WTC11 (cell line): ENCODE data around the gene C6orf141.

Source experiments
- FOXP1 ChIP-seq: sonication (generic); formaldehyde crosslinking; IDR thresholded peaks from 2 replicates; pipeline ENCODE4 v1.8.0; 2022; ENCODE audit warnings: missing genetic modification reagents, mild to moderate bottlenecking, moderate library complexity, borderline replicate concordance
- GABPB1 ChIP-seq: sonication (generic); formaldehyde crosslinking; IDR thresholded peaks from 2 replicates; pipeline ENCODE4 v1.8.1; 2023; ENCODE audit warnings: mild to moderate bottlenecking, missing genetic modification reagents
- NFYB ChIP-seq: sonication (generic); formaldehyde crosslinking; conservative IDR thresholded peaks from 2 replicates; pipeline ENCODE4 v1.8.0; 2022; ENCODE audit warnings: low read depth, missing genetic modification reagents
- TCF7 ChIP-seq: sonication (generic); formaldehyde crosslinking; IDR thresholded peaks from 2 replicates; pipeline ENCODE4 v1.8.0; 2022; ENCODE audit warnings: mild to moderate bottlenecking, low read depth, missing genetic modification reagents, moderate library complexity
- ZNF138 ChIP-seq: sonication (generic); formaldehyde crosslinking; conservative IDR thresholded peaks from 2 replicates; pipeline ENCODE4 v1.8.1; 2022; ENCODE audit warnings: mild to moderate bottlenecking, moderate library complexity, missing genetic modification reagents
- ZNF232 ChIP-seq: sonication (generic); formaldehyde crosslinking; IDR thresholded peaks from 2 replicates; pipeline ENCODE4 v1.8.0; 2022; ENCODE audit warnings: mild to moderate bottlenecking, missing genetic modification reagents
- ZNF423 ChIP-seq: fragments of 250-450 bp; sonication (Bioruptor Pico); IDR thresholded peaks from 2 replicates; pipeline ENCODE4 v2.1.2; 2022; ENCODE audit warnings: mild to moderate bottlenecking, moderate library complexity
- TF ChIP-seq, protein P1 (sequence below): fragments of 200-600 bp; IDR thresholded peaks from 2 replicates; pipeline ENCODE4 v1.8.0; 2022; ENCODE audit warnings: antibody characterized with exemption
- TF ChIP-seq, protein P2 (sequence below): fragments of 250-450 bp; sonication (Bioruptor Pico); IDR thresholded peaks from 2 replicates; pipeline ENCODE4 v1.9.0; 2021; ENCODE audit warnings: moderate library complexity, mild to moderate bottlenecking, inconsistent platforms, borderline replicate concordance
- TF ChIP-seq, protein P3 (sequence below): sonication (generic); formaldehyde crosslinking; IDR thresholded peaks from 2 replicates; pipeline ENCODE4 v1.8.0; 2022; ENCODE audit warnings: mild to moderate bottlenecking, missing genetic modification reagents
- TF ChIP-seq, protein P4 (sequence below): sonication (generic); formaldehyde crosslinking; IDR thresholded peaks from 2 replicates; pipeline ENCODE4 v1.8.0; 2022; ENCODE audit warnings: mild to moderate bottlenecking, missing genetic modification reagents
- TF ChIP-seq, protein P5 (sequence below): sonication (generic); formaldehyde crosslinking; IDR thresholded peaks from 2 replicates; pipeline ENCODE4 v1.8.1; 2023; ENCODE audit warnings: mild to moderate bottlenecking, missing genetic modification reagents
- TF ChIP-seq, protein P6 (sequence below): sonication (generic); formaldehyde crosslinking; IDR thresholded peaks from 2 replicates; pipeline ENCODE4 v1.8.1; 2022; ENCODE audit warnings: missing genetic modification reagents, borderline replicate concordance

DNA sequence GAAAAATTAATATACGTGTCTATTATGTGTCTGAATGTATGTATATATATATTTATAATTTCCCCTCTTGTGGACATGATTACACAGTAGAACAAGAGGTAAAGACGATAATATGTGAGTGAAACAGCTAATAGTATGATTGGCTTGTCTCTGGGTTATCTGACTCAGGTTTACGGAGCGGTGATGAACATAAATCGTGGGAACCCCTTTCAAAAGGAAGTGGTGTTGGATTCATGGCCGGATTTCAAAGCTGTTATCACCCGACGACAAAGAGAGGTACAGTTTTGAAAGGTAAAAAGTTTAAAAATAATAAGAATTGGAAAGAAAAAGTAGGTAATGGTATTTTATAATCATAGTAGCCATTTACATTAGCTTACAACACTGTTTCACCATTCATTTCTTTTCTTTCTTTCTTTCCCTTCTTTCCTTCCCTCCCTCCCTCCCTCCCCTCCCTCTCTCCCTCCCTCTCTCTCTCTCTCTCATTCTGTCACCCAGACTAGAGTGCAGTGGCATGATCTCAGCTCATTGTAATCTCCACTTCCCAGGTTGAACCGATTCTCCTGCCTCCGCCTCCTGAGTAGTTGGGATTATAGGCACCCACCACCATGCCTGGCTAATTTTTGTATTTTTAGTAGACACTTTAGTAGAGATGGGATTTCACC is 34.9 kb upstream of the C6orf141 start:
- TF ChIP-seq, protein P1, sequence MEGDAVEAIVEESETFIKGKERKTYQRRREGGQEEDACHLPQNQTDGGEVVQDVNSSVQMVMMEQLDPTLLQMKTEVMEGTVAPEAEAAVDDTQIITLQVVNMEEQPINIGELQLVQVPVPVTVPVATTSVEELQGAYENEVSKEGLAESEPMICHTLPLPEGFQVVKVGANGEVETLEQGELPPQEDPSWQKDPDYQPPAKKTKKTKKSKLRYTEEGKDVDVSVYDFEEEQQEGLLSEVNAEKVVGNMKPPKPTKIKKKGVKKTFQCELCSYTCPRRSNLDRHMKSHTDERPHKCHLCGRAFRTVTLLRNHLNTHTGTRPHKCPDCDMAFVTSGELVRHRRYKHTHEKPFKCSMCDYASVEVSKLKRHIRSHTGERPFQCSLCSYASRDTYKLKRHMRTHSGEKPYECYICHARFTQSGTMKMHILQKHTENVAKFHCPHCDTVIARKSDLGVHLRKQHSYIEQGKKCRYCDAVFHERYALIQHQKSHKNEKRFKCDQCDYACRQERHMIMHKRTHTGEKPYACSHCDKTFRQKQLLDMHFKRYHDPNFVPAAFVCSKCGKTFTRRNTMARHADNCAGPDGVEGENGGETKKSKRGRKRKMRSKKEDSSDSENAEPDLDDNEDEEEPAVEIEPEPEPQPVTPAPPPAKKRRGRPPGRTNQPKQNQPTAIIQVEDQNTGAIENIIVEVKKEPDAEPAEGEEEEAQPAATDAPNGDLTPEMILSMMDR = no peak
- TF ChIP-seq FOXP1 (CRISPR knock-in tag) (no peak), ZNF232 (CRISPR knock-in tag) (no peak), NFYB (CRISPR knock-in tag) (no peak), ZNF138 (CRISPR knock-in tag) (no peak), GABPB1 (no peak), ZNF423 (CRISPR knock-in tag) (no peak), TCF7 (CRISPR knock-in tag) (no peak)
- TF ChIP-seq, protein P2, sequence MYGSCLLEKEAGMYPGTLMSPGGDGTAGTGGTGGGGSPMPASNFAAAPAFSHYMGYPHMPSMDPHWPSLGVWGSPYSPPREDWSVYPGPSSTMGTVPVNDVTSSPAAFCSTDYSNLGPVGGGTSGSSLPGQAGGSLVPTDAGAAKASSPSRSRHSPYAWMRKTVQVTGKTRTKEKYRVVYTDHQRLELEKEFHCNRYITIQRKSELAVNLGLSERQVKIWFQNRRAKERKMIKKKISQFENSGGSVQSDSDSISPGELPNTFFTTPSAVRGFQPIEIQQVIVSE (CRISPR knock-in tag) = no peak
- TF ChIP-seq, protein P3, sequence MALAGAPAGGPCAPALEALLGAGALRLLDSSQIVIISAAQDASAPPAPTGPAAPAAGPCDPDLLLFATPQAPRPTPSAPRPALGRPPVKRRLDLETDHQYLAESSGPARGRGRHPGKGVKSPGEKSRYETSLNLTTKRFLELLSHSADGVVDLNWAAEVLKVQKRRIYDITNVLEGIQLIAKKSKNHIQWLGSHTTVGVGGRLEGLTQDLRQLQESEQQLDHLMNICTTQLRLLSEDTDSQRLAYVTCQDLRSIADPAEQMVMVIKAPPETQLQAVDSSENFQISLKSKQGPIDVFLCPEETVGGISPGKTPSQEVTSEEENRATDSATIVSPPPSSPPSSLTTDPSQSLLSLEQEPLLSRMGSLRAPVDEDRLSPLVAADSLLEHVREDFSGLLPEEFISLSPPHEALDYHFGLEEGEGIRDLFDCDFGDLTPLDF = no peak
- TF ChIP-seq, protein P4, sequence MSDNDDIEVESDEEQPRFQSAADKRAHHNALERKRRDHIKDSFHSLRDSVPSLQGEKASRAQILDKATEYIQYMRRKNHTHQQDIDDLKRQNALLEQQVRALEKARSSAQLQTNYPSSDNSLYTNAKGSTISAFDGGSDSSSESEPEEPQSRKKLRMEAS = no peak
- TF ChIP-seq, protein P5, sequence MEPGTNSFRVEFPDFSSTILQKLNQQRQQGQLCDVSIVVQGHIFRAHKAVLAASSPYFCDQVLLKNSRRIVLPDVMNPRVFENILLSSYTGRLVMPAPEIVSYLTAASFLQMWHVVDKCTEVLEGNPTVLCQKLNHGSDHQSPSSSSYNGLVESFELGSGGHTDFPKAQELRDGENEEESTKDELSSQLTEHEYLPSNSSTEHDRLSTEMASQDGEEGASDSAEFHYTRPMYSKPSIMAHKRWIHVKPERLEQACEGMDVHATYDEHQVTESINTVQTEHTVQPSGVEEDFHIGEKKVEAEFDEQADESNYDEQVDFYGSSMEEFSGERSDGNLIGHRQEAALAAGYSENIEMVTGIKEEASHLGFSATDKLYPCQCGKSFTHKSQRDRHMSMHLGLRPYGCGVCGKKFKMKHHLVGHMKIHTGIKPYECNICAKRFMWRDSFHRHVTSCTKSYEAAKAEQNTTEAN (CRISPR knock-in tag) = no peak
- TF ChIP-seq, protein P6, sequence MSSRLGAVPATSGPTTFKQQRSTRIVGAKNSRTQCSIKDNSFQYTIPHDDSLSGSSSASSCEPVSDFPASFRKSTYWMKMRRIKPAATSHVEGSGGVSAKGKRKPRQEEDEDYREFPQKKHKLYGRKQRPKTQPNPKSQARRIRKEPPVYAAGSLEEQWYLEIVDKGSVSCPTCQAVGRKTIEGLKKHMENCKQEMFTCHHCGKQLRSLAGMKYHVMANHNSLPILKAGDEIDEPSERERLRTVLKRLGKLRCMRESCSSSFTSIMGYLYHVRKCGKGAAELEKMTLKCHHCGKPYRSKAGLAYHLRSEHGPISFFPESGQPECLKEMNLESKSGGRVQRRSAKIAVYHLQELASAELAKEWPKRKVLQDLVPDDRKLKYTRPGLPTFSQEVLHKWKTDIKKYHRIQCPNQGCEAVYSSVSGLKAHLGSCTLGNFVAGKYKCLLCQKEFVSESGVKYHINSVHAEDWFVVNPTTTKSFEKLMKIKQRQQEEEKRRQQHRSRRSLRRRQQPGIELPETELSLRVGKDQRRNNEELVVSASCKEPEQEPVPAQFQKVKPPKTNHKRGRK = no peak
